ENCODE data around the gene NEDD4L.
"Not testable (repeated sequence)": the region's sequence is repeated elsewhere in the genome, so short reads cannot be mapped to it uniquely, and the experiment has no call there.

Gene NEDD4L

DNA sequence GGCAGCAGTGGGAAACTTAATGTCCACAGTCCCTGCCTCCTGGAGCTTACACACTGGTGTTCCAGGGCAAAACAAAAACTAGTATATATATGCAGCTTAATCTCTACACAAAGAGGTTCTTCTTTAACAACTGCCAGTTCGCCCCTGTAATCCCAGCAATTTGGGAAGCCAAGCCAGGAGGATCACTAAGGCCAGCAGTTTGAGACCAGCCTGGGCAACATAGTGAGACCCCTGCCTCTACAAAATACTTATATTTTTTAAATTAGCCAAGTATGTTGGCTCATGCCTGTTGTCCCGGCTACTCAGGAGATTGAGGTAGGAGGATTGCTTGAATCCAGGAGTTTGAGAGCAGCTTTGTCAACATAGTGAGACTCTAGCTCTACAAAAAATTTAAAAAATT lies 17.2 kb upstream of the NEDD4L start:
- no peak for DNase-seq (ENCODE audit: low read depth, low spot score)

DNA sequence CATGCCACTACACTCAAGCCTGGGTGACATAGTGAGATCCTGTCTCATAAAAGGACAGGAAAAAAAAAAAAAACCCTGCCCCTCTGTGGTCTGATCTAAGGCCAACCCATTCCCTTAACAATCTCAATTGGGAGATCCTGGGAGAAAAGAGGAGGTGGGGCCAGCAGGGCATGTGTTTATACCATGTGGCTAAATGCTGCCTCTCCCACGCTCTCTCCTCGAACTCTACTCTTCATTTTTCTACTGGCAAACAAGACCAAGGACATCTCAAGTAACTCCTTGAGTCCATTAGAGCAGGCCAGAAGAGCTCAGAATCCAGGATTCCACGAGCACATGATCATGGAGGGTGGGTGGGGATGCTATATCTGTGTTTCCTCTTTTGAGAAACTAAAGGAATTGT lies 16.7 kb upstream of the NEDD4L start:
- no peak for DNase-seq (ENCODE audit: low read depth, low spot score)

DNA sequence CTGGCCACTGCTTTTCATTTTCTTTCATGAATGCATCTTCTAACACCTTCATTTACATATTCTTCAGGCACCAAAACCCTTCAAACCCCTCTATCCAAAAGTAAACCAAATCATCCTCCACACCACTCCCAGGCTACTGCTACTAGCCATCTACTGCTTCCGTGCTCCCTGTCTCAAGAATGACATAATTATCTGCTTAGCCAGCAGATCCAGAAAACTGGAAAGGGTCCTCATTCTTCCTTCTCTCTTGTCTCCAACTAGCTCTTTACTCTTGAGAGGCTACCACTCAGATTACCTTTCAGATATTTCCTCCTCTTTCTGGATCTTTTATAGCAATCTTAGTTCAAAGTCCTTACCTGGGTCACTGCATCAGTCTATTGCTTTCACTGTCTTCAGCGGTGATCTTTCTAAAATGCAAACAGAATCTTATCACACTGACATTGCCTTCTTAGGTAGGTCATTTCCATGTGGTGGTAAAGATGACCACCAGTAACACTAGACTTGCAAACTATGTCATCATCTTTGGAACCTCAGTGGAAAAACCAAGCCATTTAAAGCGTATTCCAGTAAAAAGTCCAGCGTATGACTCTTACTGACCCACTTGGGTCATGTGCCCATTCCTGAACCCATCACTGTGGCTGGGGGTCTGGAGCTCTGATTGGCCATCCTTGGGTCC lies 15.8 kb upstream of the NEDD4L start:
- no peak for DNase-seq (ENCODE audit: low read depth, low spot score)

DNA sequence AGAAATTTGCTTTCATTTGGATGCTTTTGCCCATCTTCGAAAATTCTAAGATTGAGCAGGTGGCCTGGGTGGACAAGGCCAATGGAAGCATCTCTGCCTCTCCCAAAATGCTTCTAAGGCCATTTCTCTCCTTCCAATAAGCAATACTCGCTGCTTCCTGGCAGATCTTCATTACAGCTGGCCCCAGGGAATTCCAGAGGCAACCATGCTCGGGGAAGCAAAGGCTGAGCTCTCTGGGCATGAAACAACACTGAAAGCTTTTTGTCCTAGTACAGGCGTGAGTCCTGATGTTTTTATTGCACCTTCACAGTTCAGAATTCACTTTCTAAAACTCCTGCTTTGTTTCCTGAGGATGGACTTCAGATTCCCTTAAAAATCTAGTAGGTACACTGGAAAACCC lies 11.8 kb upstream of the NEDD4L start:
- DNase-seq (ENCODE audit: low read depth, low spot score) = no peak

DNA sequence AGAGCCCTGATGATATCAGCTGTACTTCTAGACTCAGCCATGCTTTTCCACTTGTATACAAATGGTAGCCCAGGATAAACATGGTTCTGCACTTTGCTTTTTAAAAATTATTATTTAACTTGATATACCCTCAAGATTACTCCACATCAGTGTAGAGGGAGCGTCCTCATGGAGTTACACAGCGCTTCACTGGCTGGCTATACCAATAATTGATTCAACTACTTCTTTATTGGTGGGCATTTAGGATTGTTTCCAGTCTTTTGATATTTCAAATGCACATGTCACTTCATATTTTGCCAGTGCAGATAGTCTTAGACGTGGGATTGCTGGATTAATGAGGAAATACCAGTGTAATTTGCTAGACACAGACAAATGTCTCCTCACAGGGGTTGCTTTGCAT lies 10.8 kb upstream of the NEDD4L start:
- no peak for DNase-seq (ENCODE audit: low read depth, low spot score)

DNA sequence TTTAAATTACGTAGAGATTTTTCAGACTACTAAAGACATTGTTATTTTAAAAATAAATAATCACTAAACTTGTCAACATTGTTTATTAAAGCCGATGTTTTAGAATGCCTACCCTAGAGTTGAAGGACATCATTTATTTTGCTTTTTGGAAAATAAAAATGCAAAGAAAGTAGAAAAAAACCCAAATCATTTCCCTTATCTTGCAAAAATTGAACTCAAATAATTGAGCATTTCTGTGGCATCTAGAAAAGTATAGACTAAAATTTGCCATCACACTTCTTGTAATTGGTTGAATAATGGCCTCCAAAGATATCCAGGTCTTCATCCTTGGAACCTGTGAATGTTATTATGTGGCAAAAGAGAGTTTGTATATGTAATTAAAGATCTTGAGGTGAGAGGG lies 9.7 kb upstream of the NEDD4L start:
- no peak for DNase-seq (ENCODE audit: low read depth, low spot score)

DNA sequence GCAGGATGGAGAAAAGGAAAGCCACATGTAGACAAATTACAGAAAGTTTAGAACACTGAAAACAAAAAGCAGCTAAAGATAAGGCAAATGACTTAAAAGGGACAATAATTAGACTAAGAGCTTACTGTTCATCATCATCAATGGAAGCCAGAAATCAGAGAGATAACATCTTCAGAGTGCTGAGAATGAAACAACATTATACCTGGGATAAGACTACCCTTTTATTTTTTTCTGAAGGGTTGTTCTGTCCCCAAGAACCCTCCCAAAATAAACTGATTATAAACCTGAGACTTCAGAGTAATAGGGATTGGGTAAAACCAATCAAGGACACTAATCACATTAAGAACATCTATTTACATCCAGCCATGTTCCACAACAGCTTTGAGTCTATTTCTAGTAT lies 6.9 kb upstream of the NEDD4L start:
- DNase-seq (ENCODE audit: low read depth, low spot score) = no peak

DNA sequence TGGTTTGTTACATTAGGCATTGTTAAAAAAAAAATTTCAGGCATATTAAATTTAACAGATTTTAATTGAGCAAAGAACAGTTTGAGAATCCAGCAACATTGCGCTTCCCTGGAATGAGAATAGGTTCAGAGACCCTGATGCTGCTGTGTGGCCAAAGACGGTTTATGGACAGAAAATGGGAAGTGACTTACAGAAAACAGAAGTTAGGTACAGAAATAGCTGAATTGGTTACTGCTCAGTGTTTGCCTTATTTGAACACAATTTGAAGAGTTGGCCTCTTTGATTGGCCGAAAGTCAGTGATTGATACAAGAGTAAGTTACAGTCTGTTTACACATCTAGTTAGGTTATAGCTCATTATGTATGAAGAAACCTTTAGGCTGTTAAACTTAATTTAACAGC lies 6.0 kb upstream of the NEDD4L start:
- DNase-seq (ENCODE audit: low read depth, low spot score) = no peak

DNA sequence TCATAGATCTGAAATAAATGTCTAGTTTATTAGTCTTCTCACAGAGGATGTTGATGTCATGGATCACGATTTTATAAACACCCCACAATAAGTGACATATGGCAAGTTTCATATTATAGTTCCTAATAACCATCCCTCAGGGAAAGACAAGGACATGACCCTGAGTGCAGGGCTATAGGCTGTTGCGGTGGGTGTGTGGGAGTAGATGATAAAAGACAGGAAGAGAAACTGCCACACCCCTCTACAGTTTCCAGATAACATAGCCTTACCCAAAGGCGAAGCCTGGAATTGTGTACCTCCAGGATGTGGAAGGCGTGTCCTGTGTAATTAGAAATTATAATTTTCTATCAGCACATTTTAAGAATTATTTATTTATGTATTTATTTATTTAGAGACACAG lies 2.4 kb upstream of the NEDD4L start:
- no peak for DNase-seq (ENCODE audit: low read depth, low spot score)

DNA sequence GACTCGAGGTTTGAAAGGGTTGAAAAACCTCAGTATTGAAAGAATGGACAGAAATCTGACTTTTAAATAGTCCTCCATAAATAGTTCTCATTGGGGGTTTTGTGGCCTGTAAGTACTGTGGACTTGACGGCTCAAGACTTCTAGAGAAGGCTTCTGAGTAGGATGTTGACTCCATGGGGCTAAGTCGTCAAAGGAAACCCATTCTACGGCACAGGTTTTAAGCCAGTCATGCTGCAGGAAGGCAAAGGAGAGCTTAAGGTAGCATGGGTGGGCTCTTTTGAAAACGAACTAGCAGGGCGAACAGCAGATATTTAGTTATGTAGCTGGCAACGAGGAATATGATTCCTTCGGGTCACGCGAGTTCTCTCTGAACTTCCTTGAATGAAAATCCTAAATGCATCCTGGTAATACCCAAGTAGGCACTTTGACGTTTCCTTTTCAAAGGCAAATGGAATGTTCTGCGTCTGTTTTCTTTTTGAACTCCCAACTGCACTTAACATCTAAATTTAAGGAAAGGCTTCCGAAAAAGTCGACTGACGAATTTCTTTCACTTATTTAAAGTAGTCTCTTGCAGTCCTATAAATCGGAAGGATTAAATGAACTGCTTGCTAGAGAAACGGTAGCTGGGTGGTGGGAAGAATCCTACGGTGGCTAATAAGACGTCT lies 1.1 kb upstream of the NEDD4L start:
- no peak for DNase-seq (ENCODE audit: low read depth, low spot score)

DNA sequence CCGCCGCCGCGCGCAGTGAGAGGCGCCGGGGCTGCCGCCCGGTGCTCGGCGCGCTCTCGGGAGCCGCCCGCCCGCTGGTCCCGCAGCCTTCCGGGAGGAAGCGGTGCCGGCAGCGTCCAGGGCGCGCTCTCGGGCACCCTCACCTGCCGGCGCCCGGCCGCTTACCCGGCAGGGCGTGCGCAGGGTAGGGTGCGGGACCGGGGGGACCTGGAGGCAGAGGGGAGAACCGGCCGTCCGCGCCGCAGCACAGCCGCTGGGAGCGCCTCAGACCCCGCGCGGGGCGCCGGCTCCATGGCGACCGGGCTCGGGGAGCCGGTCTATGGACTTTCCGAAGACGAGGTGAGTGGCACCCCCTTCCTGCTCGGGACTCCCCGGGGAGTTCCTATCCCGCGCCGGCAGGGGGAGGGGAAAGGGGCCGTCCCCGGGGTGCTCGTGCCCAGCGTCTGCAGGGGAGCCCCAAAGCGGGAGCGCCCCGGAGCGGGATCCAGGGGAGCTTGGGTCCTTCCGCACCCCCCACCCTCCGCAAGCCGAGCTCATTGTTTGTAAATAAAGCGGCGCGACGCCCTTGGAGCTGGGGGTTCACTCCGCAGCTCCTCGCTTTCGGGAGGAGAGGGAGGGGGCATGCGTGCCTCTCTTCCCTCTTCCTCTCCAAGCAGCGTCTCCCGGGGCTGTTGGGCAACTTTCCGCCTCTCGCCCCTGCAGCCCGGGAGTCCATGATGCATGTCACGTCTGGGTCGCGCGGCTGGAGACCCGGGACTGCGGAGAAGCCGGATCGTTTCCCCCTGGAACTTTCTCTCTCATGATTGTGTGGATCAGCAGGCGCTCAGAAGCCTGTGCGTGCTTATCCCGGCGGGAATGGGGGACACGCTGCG lies 580 bp downstream of the NEDD4L start:
- no peak for DNase-seq (ENCODE audit: low read depth, low spot score)

DNA sequence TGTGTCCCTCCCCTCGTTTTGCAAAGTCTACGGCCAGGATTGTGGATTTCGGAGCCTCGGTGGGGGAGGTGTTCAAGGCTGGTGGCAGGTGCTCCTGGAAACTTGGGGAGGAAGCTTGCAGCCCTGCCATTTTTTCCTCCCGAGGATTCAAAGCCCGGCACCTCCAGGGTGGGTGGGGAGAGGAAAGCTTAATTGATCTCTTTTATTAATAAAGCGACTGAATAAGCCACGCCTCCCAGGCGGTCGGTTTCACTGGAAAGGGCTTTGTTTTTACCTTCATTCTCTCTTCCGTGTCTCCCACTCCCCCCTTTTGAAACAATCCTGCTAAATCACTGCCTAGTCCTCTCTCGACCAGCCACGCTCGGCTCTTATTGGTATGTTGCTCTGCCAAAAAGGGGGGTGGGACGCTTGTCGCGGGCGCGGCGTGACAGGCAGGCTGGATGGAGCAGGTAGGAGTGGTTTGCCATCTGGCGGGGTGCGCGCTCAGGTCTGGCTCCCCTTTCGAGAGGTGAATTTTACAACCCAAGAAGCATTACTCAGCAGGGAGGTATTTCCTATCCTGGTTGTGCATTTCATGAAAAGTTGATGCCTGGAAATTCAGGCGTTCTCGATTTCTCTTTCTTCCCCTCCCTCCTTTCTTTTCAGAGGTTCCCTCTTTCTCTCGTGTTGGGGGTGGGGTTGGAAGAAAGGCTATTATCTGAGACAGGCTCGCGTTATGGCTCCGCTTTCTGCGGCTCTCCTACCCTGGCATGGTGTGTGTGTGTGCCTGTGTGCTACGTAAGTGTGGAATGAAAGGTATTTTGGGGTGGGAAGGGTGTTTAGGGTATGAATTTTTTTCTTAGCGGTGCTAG lies 1.4 kb downstream of the NEDD4L start:
- DNase-seq (ENCODE audit: low read depth, low spot score) = no peak

DNA sequence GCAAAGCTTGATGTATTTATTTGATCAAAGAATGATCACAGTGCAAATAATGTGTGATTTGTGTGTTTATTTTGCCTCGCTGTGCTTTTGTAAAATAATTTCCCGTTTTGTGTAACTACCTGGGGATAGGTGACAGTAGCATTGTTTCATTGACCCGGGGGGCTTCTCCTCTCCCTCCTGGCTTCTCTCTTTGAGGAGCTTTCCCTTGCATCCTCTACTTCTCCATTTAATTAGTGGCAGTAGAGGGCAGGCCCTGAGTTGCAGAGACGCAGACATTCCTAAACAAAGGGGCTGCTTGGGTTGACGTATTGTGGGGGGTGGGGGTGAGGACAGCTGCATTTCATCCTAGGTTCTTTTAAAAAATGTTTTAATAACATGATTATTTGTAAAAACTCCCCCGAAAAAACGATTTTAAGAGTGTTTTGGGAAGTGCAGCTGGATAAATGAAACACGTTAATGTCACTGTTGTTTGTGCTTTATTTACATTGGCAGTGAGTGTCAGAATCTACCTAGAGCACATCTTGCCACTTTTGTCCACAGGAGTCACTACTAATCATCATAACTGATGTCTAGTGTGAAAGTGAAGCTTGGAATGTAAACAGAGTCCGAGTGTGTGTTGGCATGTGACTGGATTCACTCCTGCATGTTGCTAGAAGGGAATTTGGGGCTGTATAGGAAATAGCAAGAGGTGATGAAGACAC lies 2.2 kb downstream of the NEDD4L start:
- DNase-seq (ENCODE audit: low read depth, low spot score) = no peak

DNA sequence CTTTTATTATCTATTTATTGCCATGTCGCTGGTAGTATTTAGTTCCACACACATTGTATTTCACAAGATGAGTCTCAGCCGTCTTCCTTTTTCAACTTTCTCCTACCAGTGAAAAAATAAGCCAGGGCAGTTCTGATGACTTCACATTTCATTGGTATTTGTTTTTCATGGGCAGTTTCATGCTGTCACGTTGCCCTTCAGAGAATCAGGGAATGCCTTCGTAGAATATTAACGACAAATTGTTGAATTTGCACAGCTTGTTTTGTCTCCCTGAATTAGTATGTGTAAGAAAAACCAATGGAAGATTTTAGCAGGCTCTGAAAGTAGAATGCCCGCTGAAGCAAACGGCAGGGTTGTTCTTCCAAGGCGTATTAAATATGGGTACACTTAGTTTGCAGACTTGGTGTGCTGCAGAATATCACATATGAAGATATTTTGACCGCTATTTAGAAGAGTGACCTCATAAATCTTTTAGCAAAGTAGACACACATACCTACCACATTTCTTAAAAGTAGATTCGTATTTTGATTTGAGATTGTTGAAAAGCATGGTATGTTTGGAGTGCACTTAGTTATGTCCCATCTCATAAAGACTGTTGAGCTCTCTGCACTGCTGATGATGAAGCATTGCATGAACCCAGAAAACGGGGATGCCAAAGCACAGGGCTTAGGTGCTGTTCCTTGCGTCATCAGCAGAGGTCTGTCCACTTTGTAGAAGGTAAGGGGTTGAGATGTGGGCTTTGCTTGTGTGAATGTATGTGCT lies 2.9 kb downstream of the NEDD4L start:
- no peak for DNase-seq (ENCODE audit: low read depth, low spot score)

DNA sequence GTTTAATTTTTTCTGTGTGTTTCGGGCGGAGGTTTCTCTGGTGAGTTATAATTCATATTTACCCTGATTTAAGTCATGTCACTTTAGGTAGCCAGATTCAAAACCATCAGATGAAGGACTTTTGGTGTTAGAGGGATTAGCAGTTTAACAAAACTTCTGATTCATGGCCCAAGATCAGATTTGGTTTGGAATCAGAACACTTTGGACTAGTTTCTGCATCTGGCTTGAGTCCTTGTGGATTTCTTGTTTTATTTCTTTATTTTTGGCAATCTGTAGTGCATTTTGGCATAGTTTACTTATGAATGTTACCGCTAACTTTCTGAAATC lies 3.5 kb downstream of the NEDD4L start:
- no peak for DNase-seq (ENCODE audit: low read depth, low spot score)

DNA sequence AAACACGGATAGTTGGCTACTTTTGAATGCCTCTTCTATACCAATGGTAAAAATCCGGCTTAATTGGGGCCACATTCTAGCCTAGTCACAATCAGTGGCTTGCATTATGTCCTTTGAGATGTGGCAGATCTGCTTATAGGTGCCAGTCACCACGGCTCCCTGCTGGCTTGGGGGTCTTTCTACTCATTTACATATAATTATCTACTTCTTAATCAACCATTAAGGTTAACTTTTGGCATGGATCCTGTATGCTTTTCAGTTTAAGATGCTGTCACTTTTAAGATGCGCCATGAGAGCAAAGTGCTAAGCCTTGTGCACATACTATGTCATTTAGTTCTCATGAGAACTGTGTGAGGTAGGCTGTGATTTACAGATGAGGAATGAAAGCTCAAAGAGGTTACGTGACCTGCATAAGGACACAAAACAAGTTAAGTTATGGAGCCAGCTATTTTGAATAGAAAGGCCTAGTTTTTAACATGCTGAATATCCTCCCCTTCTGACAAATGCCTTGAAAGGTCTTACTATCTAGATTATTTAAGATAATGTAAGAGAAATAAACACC lies 4.1 kb downstream of the NEDD4L start:
- no peak for DNase-seq (ENCODE audit: low read depth, low spot score)

DNA sequence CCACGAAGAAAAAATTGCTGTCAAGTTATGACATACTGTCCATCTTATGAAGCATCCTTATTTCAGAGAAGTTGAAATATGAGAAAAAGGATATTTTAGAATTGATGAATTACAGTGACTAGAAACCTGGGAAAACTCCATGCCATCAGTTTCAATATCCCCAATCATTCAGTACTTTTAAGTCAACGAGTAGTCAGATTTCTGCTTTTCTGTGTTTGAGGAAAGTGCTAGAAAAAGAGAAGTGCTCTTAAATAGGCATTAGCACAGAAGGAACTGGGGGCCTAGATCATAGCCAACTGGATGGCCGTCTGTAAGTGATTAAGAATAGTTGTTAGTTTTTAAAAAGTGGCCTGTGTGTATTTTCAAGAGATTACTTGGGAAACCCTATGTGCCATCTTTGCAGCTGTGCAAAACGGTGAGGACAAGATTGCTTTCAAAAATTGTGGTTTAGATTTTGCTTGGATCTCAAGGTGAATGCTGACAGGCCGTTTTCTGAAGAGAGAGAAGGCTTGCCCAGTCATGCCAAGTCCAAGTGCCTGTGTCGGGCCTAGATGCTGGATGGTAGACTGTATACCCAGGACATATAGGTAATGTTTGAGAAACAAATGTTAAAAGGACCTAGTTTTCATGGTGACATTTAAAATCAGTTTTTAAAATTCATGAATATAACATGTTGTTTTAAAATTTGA lies 5.1 kb downstream of the NEDD4L start:
- DNase-seq (ENCODE audit: low read depth, low spot score) = no peak

DNA sequence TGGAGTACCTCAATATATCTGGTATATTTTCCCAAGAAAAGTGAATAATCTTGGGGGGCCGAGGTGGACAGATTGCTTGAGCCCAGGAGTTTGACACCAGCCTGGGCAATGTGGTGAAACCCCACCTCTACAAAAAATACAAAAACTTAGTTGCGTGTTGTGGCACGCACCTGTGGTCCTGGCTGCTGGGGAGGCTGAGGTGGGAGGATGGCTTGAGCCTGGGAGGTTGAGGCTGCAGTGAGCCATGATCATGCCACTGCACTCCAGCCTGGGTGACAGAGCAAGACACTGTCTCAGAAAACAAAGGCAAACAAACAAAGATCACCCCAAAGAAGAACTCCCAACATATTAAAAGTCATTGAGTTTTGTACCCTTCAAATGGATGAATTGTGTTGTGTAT lies 6.9 kb downstream of the NEDD4L start:
- not testable (repeated sequence) for DNase-seq (ENCODE audit: low read depth, low spot score)

DNA sequence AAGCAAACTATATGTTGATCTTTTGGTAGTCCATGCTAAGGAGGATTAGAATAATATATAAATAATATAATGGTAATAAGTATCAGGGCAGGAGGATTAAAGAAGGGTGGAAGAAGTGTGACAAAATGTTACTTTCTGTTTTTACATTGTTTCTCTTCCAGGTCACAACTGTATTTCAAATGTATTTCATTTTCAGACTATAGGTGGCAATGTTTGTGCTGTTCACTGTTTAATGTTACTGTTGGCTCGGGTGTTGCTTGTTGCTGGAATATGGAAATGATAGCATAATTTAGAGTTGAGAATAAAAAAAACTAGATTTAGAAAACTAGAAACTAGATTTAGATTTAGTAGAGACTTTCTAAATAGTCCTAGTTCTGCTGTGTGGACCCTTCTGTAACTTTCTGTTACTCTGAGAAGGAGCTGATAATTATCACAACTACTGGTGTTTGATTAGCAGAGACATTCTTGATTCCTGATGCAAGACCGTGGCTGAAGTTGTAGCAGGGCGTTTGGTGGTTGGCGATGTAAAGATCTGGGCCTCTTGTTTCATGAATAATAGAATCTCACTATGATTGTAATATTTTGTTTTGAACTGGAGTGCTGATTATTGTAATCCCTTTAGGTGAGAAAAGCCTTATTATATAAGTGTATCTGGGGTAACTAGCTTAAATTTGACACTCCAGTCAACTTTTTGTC lies 7.9 kb downstream of the NEDD4L start:
- DNase-seq (ENCODE audit: low read depth, low spot score) = no peak

Measured in smooth muscle cell of the brain vasculature (primary cell).